ENCODE measurements around the gene NXPH2. TPM values are rescaled to one million over a fixed set of nuclear protein-coding genes. Genes with fewer than 3 reads are reported as not detected.
A peak's percentile ranks its signal among the peaks of the same experiment; 100 is the strongest.
"Not testable (repeated sequence)": the region's sequence is repeated elsewhere in the genome, so short reads cannot be mapped to it uniquely, and the experiment has no call there.

The NXPH2 gene
- total and polyA plus RNA-seq, 2 experiments from 2014 or later: 5.4 to 8.4 TPM

- Histone ChIP-seq H3K27ac (no peak overlapping the region), H3K4me1 (ENCODE audit: low read depth) (peaks cover 8% of the 10 kb centered on the region), H3K36me3 (no peaks in the 10 kb centered on the region), H3K4me3 (no peak overlapping the region), H3K9me3 (ENCODE audit: low read depth) (no peaks in the 10 kb centered on the region), H3K27me3 (no peaks in the 10 kb centered on the region)
- no peak for TF ChIP-seq CTCF (IDR thresholded peaks at IDR 0.05; ENCODE audit: low read depth, low read length)
- DNase-seq (ENCODE audit: low read depth in 1 of 2, low spot score in 1 of 2): no peak
These were observed 22.8 kb downstream of the NXPH2 start for GRCh38 chr2:138757384-138757783.

GRCh38 chr2:138752197-138752956, 27.8 kb downstream of the NXPH2 start:
- H3K27me3 ChIP-seq: no peaks in the 10 kb centered on the region
- H3K36me3 ChIP-seq: no peaks in the 10 kb centered on the region
- no peaks in the 10 kb centered on the region for H3K4me1 ChIP-seq (ENCODE audit: low read depth)
- H3K4me3 ChIP-seq: no peak overlapping the region
- no peak overlapping the region for H3K27ac ChIP-seq
- DNase-seq (ENCODE audit: low read depth in 1 of 2, low spot score in 1 of 2): peak in 1 of 2 donors; percentile 24
- no peaks in the 10 kb centered on the region for H3K9me3 ChIP-seq (ENCODE audit: low read depth)
- TF ChIP-seq CTCF (IDR thresholded peaks at IDR 0.05; ENCODE audit: low read depth, low read length): no peak

GRCh38 chr2:138744713-138745112, 35.5 kb downstream of the NXPH2 start:
- H3K9me3 ChIP-seq (ENCODE audit: low read depth): no peaks in the 10 kb centered on the region
- no peak overlapping the region for H3K4me3 ChIP-seq
- no peaks in the 10 kb centered on the region for H3K36me3 ChIP-seq
- no peak overlapping the region for H3K27ac ChIP-seq
- H3K4me1 ChIP-seq (ENCODE audit: low read depth): no peaks in the 10 kb centered on the region
- no peak for TF ChIP-seq CTCF (IDR thresholded peaks at IDR 0.05; ENCODE audit: low read depth, low read length)
- peak in 1 of 2 donors; percentile 17 for DNase-seq (ENCODE audit: low read depth in 1 of 2, low spot score in 1 of 2)
- H3K27me3 ChIP-seq: no peaks in the 10 kb centered on the region

GRCh38 chr2:138742441-138743057, 37.6 kb downstream of the NXPH2 start:
- no peak overlapping the region for H3K4me3 ChIP-seq
- H3K27ac ChIP-seq: no peak overlapping the region
- no peak for DNase-seq (ENCODE audit: low read depth in 1 of 2, low spot score in 1 of 2)
- H3K36me3 ChIP-seq: no peaks in the 10 kb centered on the region
- H3K27me3 ChIP-seq: no peaks in the 10 kb centered on the region
- no peak for TF ChIP-seq CTCF (IDR thresholded peaks at IDR 0.05; ENCODE audit: low read depth, low read length)
- no peaks in the 10 kb centered on the region for H3K4me1 ChIP-seq (ENCODE audit: low read depth)
- no peaks in the 10 kb centered on the region for H3K9me3 ChIP-seq (ENCODE audit: low read depth)

GRCh38 chr2:138741851-138742250, 38.3 kb downstream of the NXPH2 start:
- no peak for DNase-seq (ENCODE audit: low read depth in 1 of 2, low spot score in 1 of 2)
- no peaks in the 10 kb centered on the region for H3K4me1 ChIP-seq (ENCODE audit: low read depth)
- H3K27me3 ChIP-seq: no peaks in the 10 kb centered on the region
- H3K27ac ChIP-seq: no peak overlapping the region
- no peak for TF ChIP-seq CTCF (IDR thresholded peaks at IDR 0.05; ENCODE audit: low read depth, low read length)
- no peak overlapping the region for H3K4me3 ChIP-seq
- H3K9me3 ChIP-seq (ENCODE audit: low read depth): no peaks in the 10 kb centered on the region
- H3K36me3 ChIP-seq: no peaks in the 10 kb centered on the region

GRCh38 chr2:138737009-138737554, 43.1 kb downstream of the NXPH2 start:
- H3K4me1 ChIP-seq (ENCODE audit: low read depth); H3K27me3 ChIP-seq; H3K36me3 ChIP-seq; H3K9me3 ChIP-seq (ENCODE audit: low read depth); H3K27ac ChIP-seq; DNase-seq (ENCODE audit: low read depth in 1 of 2, low spot score in 1 of 2); H3K4me3 ChIP-seq: not testable (repeated sequence)
